Measurements from ENCODE around the gene HOXB6.

Gene HOXB6

GRCh38 chr17:48634493-48635208 lies 29.9 kb upstream of the HOXB6 start:
- DNase-seq, result no peak

- DNase-seq, result no peak
Measured at GRCh38 chr17:48633266-48633677, 28.5 kb upstream of the HOXB6 start.

DNA sequence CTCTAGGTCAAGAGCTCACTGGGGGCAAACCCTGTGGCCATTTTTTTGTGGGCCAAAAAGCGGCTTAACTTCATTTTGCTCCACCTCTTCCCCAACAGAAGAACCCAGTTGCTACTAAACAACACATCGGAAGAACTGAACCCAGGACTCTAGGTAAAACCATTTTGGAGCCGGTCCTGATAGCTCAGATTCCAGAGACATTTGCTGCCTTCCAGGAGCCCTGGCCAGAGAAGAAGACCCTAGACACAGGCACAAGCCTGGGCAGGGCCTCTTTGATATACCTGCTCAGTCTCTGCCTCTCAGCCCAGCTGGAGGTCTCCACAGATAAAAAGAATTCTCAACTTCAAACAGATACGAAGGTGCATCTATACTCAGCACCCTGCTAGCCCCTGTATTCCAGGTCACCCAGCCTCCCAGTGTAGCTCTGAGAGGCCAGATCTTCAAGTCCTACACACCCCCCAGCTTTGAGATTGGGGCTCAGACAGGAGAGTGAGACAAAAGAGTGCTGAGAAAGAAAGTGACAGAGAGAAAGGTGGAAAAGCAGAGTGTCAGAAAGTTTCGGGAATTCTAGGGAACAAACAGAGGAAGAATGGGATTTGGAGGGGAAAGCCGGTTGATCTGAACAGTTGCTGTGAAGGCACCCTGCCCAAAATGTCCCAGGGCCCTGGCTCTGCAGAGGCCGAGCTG lies 27.9 kb upstream of the HOXB6 start:
- no peak for DNase-seq

DNA sequence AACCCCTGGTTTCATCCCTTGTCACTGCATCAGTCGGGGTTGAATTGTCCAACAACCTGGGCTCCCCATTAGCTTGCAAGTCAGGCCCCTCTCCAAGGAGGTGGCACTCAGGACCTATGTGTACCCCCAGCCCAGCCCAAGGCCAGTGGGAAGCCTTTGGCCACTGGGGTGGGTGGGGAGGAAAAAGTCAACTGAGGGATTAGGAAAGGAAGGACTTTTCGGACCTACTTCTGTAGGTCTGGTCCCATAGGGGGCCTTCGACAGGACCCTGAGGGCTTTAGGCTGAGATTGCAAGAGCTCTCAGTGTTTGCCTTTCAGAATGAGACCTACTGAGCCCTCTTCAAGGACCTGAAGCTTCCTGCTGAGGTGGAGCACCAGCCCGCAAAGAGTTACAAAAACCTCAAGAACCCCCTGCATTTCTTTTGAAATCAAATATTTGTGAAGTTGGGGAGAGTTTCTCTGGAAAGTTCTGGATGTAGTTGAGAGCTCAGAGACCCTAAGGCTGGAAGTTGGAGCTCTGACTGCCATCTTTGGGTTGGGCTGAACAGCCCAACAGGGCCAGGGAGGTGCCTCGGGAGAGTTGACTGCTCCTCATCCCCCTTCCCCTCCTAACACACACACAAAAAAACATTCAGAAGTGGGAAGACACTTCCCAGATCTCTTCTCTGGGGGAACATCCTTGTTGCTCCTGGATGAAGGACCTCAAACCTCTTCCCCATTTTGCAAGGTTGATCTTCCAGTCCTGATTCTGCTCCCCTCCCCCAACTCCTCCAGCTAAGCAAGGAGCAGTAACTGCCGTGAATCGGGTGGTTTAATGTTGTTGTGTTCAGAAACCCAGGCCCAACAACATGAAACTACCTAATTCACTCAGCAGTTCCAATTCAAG lies 27.1 kb upstream of the HOXB6 start:
- peak; percentile 38 for DNase-seq

DNA sequence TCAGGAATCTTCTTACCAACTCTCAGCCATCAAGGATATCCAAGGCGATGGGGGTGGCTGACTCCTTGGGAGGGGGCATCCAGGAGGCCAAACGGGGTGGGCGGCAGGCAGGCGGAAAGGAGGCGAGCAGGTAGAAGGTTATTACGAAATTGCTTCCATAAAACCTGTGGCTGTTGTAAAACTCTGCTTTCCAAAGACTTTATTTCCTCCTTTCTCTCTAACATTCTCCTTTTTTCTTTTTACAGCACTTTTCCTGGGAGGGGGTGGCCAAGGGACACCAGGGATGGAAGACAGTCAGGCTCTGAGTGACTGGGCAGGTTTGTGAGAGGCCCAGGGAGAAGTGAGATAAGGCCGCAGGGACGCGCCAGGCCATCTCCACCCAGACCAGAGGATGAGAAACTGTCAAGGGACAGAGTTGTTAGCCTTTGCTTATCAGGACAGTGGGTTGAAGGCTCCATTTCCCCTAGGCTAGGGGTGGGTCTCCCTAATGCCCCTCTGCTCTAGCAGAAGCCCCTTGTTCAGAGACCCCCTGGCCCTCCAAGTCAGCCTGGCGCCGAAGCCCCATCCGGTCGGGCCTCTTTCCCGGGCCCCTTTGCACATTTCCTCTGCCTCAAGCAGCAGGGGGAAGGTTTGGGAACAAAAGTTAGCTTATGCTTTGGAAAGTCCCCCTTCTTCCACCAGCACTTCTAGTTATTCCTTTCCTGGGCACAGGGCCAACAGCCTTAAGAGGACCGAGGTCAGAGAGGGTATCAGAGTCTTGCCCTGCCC lies 26.3 kb upstream of the HOXB6 start:
- peak; percentile 29 for DNase-seq

DNA sequence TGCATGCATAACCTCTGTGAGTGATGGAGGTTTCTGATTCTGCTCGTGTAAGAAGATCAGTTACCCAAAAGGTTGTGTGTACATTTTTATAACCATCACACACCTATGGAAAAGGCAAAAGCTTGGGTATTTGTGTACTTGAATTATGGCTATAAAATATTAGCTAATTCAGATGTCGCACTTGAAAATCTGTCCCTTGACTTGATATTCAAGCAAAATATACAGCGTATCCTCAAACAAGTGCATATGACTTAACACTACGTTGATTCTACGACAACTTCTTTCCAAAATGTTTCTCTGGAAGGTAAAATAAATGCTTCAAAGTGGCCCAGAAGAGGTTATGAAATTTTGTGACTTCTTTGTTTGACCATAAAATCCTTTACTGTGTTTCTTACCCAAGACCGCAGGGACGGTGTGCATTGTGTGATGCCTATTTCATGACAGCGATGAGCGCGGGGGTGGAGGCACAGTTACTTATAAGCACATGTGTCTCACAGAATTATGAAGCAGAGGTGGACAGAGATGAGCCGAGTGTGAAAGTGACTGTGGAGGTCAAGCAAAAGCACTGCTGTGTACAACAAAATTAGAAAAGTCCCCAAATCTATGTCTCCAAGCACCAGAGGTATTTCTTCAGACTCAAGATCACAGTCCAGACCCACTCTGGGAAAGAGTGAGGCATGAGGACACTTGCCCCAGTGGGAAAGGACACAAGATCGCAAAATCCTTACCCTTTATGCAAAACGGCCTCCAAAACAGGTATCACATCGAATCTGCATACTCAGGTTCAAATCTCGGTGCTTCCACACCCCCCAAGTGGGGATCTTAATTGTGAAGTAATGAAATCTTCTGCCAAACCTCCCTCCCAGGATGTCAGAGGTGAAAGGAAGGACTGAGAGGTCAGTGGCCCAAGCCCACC lies 25.5 kb upstream of the HOXB6 start:
- peak; percentile 23 for DNase-seq

- peak; percentile 39 for DNase-seq
Measured at GRCh38 chr17:48629411-48629759, 24.6 kb upstream of the HOXB6 start.

GRCh38 chr17:48628649-48629410 lies 24.0 kb upstream of the HOXB6 start:
- DNase-seq, result no peak

- no peak for DNase-seq
Measured at GRCh38 chr17:48627623-48628521, 23.1 kb upstream of the HOXB6 start.

DNA sequence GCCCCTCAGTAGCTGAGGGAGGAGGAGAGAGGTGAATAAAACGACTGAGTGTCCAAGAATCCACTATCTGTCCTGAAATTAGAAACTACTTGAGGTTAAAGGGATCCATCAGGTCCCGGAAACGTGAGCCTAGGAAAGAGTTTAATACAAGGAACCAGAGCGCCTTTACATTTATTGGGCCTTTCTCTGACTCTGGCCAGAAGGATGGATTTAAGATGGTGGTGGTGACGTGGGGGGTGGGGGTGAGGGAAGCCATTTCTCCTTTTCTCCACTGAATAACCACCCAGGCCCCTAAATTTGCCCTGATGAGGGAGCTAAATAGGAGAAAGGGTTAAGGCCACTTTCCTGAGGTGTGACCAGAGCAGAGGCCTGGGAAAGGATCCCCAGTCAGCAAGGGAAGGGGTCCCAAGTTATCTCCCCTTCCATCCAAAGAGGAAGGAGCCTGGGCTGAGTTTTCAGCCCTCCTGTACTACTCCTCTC lies 22.4 kb upstream of the HOXB6 start:
- no peak for DNase-seq

DNA sequence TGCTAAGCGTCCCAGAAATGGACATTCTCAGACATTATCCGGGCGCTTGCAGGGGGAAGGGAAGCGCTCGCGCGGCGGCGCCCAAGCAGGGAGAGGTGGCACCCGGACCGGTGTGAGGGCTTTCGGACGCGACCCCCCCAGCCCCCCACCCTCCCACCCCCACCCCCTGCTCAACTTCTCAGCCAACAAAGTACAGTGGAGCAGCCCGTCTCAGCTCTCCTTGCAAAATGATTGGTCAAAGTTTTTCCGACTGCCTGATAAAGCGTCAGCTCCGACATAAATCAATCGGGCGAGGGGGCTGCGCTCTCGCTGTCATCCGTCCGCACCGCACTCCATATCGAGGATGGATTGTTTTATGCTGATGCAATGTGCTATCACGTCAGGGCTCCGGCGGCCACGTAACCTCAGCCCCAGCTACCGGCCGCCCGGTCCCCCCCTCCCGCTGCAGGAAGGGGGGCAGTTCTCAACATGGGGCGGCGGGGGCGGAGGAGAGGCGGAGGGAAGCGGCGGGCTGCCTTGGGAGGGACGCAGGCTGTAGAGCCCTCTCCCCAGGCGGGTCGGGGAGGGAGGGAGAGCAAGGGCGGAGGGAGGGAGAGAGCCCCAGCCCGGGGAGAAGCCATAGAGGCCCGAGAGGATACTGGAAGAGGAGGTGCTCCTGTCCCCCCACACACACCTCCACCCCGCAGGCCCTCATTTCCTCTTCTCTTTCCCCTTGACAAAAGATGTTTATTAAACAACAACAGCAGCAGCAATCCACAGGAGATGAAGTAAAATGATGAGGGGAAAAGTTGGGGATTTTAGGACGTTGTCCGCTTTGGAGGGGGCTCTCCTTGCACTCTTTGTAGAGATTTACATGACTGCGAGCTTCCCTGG lies 21.7 kb upstream of the HOXB6 start, which contains the start of gene HOXB9:
Gene HOXB9 (minus strand): TSS at position 114 of the 873 bp plus-strand sequence. CDS start 89 bp downstream, at position 25.
- no peak for DNase-seq

DNA sequence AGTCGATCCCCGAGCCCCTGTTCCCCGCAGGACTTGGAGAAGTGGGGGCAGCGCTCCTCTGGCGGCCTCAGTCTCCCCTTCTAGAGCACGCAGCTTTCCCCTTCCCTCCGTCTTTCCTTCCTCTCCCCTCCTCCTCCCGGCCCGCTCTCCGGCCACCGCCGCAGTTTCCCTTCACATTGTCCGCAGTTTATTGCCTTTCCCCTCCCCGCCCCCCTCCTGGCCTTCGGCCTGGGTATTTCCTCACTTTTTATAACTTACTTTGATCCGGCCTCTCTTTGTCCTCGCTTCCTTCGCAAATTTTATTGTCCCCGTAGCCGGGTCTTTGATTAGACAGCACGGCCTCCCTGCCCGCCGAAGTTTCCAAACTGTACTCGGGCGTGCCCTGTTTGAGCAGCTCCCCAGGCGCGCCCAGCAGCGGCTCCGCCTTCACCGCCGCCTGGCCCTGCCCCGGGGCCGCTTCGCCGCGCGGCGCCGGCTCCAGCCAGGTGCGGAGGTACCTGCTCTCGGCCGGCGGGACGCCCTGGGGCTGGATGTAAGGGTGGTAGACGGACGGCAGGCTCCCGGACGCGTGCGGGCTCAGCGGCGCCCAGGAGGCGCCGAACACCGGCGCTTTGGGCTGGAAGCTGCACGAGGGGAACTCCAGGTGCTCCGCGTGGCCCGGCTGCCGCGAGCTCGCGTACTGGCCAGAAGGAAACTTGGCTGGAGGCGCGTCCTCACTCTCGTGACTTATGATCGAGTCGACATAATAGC lies 20.9 kb upstream of the HOXB6 start:
- DNase-seq, result no peak

GRCh38 chr17:48624544-48625494 lies 20.0 kb upstream of the HOXB6 start:
- no peak for DNase-seq

GRCh38 chr17:48624118-48624517 lies 19.3 kb upstream of the HOXB6 start:
- DNase-seq, result no peak

GRCh38 chr17:48623583-48623982 lies 18.8 kb upstream of the HOXB6 start:
- no peak for DNase-seq

- DNase-seq, result no peak
Measured at GRCh38 chr17:48622857-48623256, 18.1 kb upstream of the HOXB6 start.
